ENCODE data around the gene TRANK1.

- TF ChIP-seq POLR2A (IDR thresholded peaks at IDR 0.05) (no peak), CTCF (IDR thresholded peaks at IDR 0.05) (no peak)
These were observed 98.4 kb downstream of the TRANK1 start for GRCh38 chr3:36846406-36846805.
